ENCODE measurements around the gene ADCY1. TPM values are rescaled to one million over a fixed set of nuclear protein-coding genes. Genes with fewer than 3 reads are reported as not detected.

ADCY1 gene
- total and polyA plus RNA-seq, 2 donors (not counting 3 experiments of a cell fraction or from before 2014, with no cell fraction given), result 0.52 to 1.6 TPM

- H3K9me3 ChIP-seq (replicated peaks; ENCODE audit: control insufficient read depth, insufficient read depth, low read length), result no peaks in the 10 kb centered on the region
- no peaks in the 10 kb centered on the region for H3K79me2 ChIP-seq (ENCODE audit: control insufficient read depth, insufficient read depth, low read length)
- no TSS peak for BruUV-seq (replicated peaks)
- H3K4me3 ChIP-seq (replicated peaks in 1 of 3; ENCODE audit: insufficient read depth in 1 of 3, low read depth in 1 of 3, low read length in 3 of 3), result no peak overlapping the region
- ChIA-PET POLR2A (no interaction called here), CTCF (no interaction called here)
- H3K9ac ChIP-seq (replicated peaks; ENCODE audit: extremely low read depth, insufficient read depth, low read length), result no peak overlapping the region
- no peak overlapping the region for H2AFZ ChIP-seq (ENCODE audit: low read depth, low read length)
- H3K27ac ChIP-seq (ENCODE audit: insufficient read depth, low read depth, low read length), result no peak overlapping the region
- no peaks in the 10 kb centered on the region for H4K20me1 ChIP-seq (replicated peaks; ENCODE audit: control insufficient read depth, extremely low read depth, insufficient read depth, low read length)
- H3K4me1 ChIP-seq (ENCODE audit: control insufficient read depth, extremely low read depth, insufficient read depth, low read length), result no peaks in the 10 kb centered on the region
- no peaks in the 10 kb centered on the region for H3K9me1 ChIP-seq (replicated peaks; ENCODE audit: control insufficient read depth, extremely low read depth, insufficient read depth, low read length)
- dilution Hi-C loops (cut with MboI; ENCODE audit: extremely low pct_ligation_motif_present, low sequenced_read_pairs) (no loop called here), intact Hi-C loops (cut with micrococcal nuclease) (no loop called here)
- H3K4me2 ChIP-seq (ENCODE audit: insufficient read depth, low read length), result no peak overlapping the region
- H3K36me3 ChIP-seq (ENCODE audit: control insufficient read depth in 2 of 2, extremely low read depth in 1 of 2, insufficient read depth in 2 of 2, low read length in 2 of 2), result no peaks in the 10 kb centered on the region
- FAIRE-seq (no peak), DNase-seq (ENCODE audit: low read depth, low spot score) (no peak)
- H3K27me3 ChIP-seq (ENCODE audit: control insufficient read depth in 2 of 2, insufficient read depth in 2 of 2, low read length in 2 of 2), result no peaks in the 10 kb centered on the region
- TF ChIP-seq MYC (IDR thresholded peaks at IDR 0.05; ENCODE audit: low read depth, low read length) (no peak), FOS (IDR thresholded peaks at IDR 0.05; ENCODE audit: borderline replicate concordance, insufficient read depth, low read length) (no peak), POLR2A (IDR thresholded peaks at IDR 0.05; ENCODE audit: low read depth, low read length) (no peak), MAX (IDR thresholded peaks at IDR 0.05; ENCODE audit: insufficient read depth, insufficient read length) (no peak)
Measured at GRCh38 chr7:45660901-45661211, 86.7 kb downstream of the ADCY1 start.

- intact Hi-C loops (cut with micrococcal nuclease) (no loop called here), dilution Hi-C loops (cut with MboI; ENCODE audit: extremely low pct_ligation_motif_present, low sequenced_read_pairs) (no loop called here)
- Histone ChIP-seq H3K36me3 (ENCODE audit: control insufficient read depth in 2 of 2, extremely low read depth in 1 of 2, insufficient read depth in 2 of 2, low read length in 2 of 2) (no peaks in the 10 kb centered on the region), H3K9me1 (replicated peaks; ENCODE audit: control insufficient read depth, extremely low read depth, insufficient read depth, low read length) (no peaks in the 10 kb centered on the region), H4K20me1 (replicated peaks; ENCODE audit: control insufficient read depth, extremely low read depth, insufficient read depth, low read length) (no peaks in the 10 kb centered on the region), H3K9me3 (replicated peaks; ENCODE audit: control insufficient read depth, insufficient read depth, low read length) (no peaks in the 10 kb centered on the region), H3K79me2 (ENCODE audit: control insufficient read depth, insufficient read depth, low read length) (no peaks in the 10 kb centered on the region), H2AFZ (ENCODE audit: low read depth, low read length) (no peak overlapping the region), H3K27me3 (ENCODE audit: control insufficient read depth in 2 of 2, insufficient read depth in 2 of 2, low read length in 2 of 2) (no peaks in the 10 kb centered on the region), H3K4me3 (replicated peaks in 1 of 3; ENCODE audit: insufficient read depth in 1 of 3, low read depth in 1 of 3, low read length in 3 of 3) (no peak overlapping the region), H3K27ac (ENCODE audit: insufficient read depth, low read depth, low read length) (no peak overlapping the region), H3K4me1 (ENCODE audit: control insufficient read depth, extremely low read depth, insufficient read depth, low read length) (no peaks in the 10 kb centered on the region), H3K9ac (replicated peaks; ENCODE audit: extremely low read depth, insufficient read depth, low read length) (no peak overlapping the region), H3K4me2 (ENCODE audit: insufficient read depth, low read length) (no peak overlapping the region)
- ChIA-PET CTCF (interaction anchor here (4.6 kb wide), 1 partner anchor 193 kb away, joined by 160 read pairs; no protein-coding TSS in a partner anchor), POLR2A (no interaction called here)
- BruUV-seq (replicated peaks), result no TSS peak
- no peak for DNase-seq (ENCODE audit: low read depth, low spot score)
- no peak for TF ChIP-seq POLR2A (IDR thresholded peaks at IDR 0.05; ENCODE audit: low read depth, low read length)
- no peak for TF ChIP-seq JUN (IDR thresholded peaks at IDR 0.05; ENCODE audit: borderline replicate concordance, insufficient read depth, insufficient read length, low read depth)
- TF ChIP-seq CTCF (IDR thresholded peaks at IDR 0.05; ENCODE audit: extremely low read depth in 1 of 2, insufficient read depth in 1 of 2, low read depth in 1 of 2, low read length in 2 of 2), result no peak
- TF ChIP-seq GATA2 (IDR thresholded peaks at IDR 0.05; ENCODE audit: insufficient read depth, insufficient read length, low read depth, low read length), result no peak
- no peak for TF ChIP-seq FOS (IDR thresholded peaks at IDR 0.05; ENCODE audit: borderline replicate concordance, insufficient read depth, low read length)
- TF ChIP-seq MAX (IDR thresholded peaks at IDR 0.05; ENCODE audit: insufficient read depth, insufficient read length), result no peak
- no peak for TF ChIP-seq EZH2 (IDR thresholded peaks at IDR 0.05; ENCODE audit: borderline replicate concordance, low read depth, low read length, severe bottlenecking)
- TF ChIP-seq POLR2AphosphoS5 (IDR thresholded peaks at IDR 0.05; ENCODE audit: insufficient read depth, low read depth, low read length), result no peak
- TF ChIP-seq MYC (IDR thresholded peaks at IDR 0.05; ENCODE audit: low read depth, low read length), result no peak
- FAIRE-seq, result no peak
Measured at GRCh38 chr7:45661302-45661995, 87.3 kb downstream of the ADCY1 start.

Measured in endothelial cell of umbilical vein (primary cell).